Brain microvascular endothelial cell (primary cell): ENCODE measurements around the gene HTD2.
"Not testable (repeated sequence)": the region's sequence is repeated elsewhere in the genome, so short reads cannot be mapped to it uniquely, and the experiment has no call there.

ENCODE experiments used
- DNase-seq: peaks from one replicate; pipeline ENCODE4 v3.0.0-alpha.2; 2020
- H3K27ac ChIP-seq: fragments of 250-450 bp; sonication (Bioruptor Pico); 2 replicates; pipeline ENCODE4 v1.5.1; 2020; ENCODE audit warnings: mild to moderate bottlenecking, moderate library complexity
- H3K27me3 ChIP-seq: fragments of 250-450 bp; sonication (Bioruptor Pico); replicated peaks from 2 replicates; pipeline ENCODE4 v1.5.1; 2020; ENCODE audit warnings: mild to moderate bottlenecking
- H3K36me3 ChIP-seq: fragments of 250-450 bp; sonication (Bioruptor Pico); replicated peaks from 2 replicates; pipeline ENCODE4 v1.5.1; 2020; ENCODE audit warnings: mild to moderate bottlenecking
- H3K4me3 ChIP-seq: 2 replicates; pipeline ENCODE4 v1.5.1; 2011; ENCODE audit warnings: low read depth, mild to moderate bottlenecking, control low read depth, low read length, moderate library complexity
- CTCF ChIP-seq: IDR thresholded peaks from 2 replicates; pipeline ENCODE4 v1.5.1; 2011; ENCODE audit warnings: low read depth, mild to moderate bottlenecking, moderate library complexity, low read length, control low read depth, inconsistent platforms; ENCODE audit errors: missing control alignments
- in situ Hi-C: cut with HindIII; loops from 2 replicates; pipeline ENCODE4 v1.10.0; 2017; ENCODE audit warnings: low sequenced_read_pairs, low pct_ligation_motif_present

Gene HTD2

GRCh38 chr3:58334013-58334321 is 27.6 kb downstream of the HTD2 start:
- H3K4me3 ChIP-seq = peak overlapping the region; percentile 77
- H3K27me3 ChIP-seq = no peaks in the 10 kb centered on the region
- TF ChIP-seq CTCF = no peak
- no peak overlapping the region for H3K27ac ChIP-seq
- in situ Hi-C loops = no loop called here
- DNase-seq = no peak
- H3K36me3 ChIP-seq = no peaks in the 10 kb centered on the region

GRCh38 chr3:58334506-58334884 is 28.2 kb downstream of the HTD2 start:
- in situ Hi-C loops = no loop called here
- peak overlapping the region; percentile 77 for H3K4me3 ChIP-seq

GRCh38 chr3:58335652-58335947 is 29.3 kb downstream of the HTD2 start:
- peak; percentile 18 for DNase-seq
- no peaks in the 10 kb centered on the region for H3K36me3 ChIP-seq
- peak overlapping the region; percentile 13 for H3K4me3 ChIP-seq
- in situ Hi-C loops = no loop called here
- peak overlapping the region; percentile 80 for H3K27ac ChIP-seq
- H3K27me3 ChIP-seq = no peaks in the 10 kb centered on the region
- no peak for TF ChIP-seq CTCF

More at GRCh38 chr3:58334506-58334884, 28.2 kb downstream of the HTD2 start:
- Histone ChIP-seq H3K27ac (peak overlapping the region; percentile 80), H3K27me3 (no peaks in the 10 kb centered on the region), H3K36me3 (no peaks in the 10 kb centered on the region)
- TF ChIP-seq CTCF = no peak
- DNase-seq = no peak

- DNase-seq = peak; percentile 32
- H3K36me3 ChIP-seq = no peaks in the 10 kb centered on the region
- no peak overlapping the region for H3K4me3 ChIP-seq
- no peaks in the 10 kb centered on the region for H3K27me3 ChIP-seq
- H3K27ac ChIP-seq = peak overlapping the region; percentile 24
- in situ Hi-C loops = no loop called here
- no peak for TF ChIP-seq CTCF
Measured at GRCh38 chr3:58336135-58336882, 30.0 kb downstream of the HTD2 start.

- no peak for TF ChIP-seq CTCF
- in situ Hi-C loops = no loop called here
Measured at GRCh38 chr3:58337190-58337589, 30.9 kb downstream of the HTD2 start.

GRCh38 chr3:58339146-58339545 is 32.8 kb downstream of the HTD2 start:
- H3K4me3 ChIP-seq, H3K27me3 ChIP-seq, H3K36me3 ChIP-seq, DNase-seq, H3K27ac ChIP-seq, in situ Hi-C loops: not testable (repeated sequence)

More at GRCh38 chr3:58337190-58337589, 30.9 kb downstream of the HTD2 start:
- Histone ChIP-seq H3K27me3 (no peaks in the 10 kb centered on the region), H3K27ac (no peak overlapping the region), H3K4me3 (no peak overlapping the region), H3K36me3 (no peaks in the 10 kb centered on the region)
- no peak for DNase-seq
